Panc1 (cell line): ENCODE data around the gene KANSL1L.

Experiments used
- POLR2AphosphoS5 ChIP-seq: IDR thresholded peaks from 2 replicates; pipeline ENCODE4 v1.6.1; 2012; ENCODE audit warnings: mild to moderate bottlenecking, low read depth, low read length, moderate library complexity
- SIN3A ChIP-seq: IDR thresholded peaks from 2 replicates; pipeline ENCODE4 v1.6.1; 2012; ENCODE audit warnings: low read depth, mild to moderate bottlenecking, low read length, moderate library complexity, borderline replicate concordance; ENCODE audit not compliant: insufficient read depth
- TF ChIP-seq, protein P1 (sequence below): fragments of 450-650 bp; IDR thresholded peaks from 2 replicates; pipeline ENCODE4 v1.5.1; 2017; ENCODE audit warnings: mild to moderate bottlenecking
- TF ChIP-seq, protein P2 (sequence below), 2 experiments: IDR thresholded peaks; 2 replicates each; pipeline ENCODE4 v1.6.1; 2011 to 2012; ENCODE audit warnings: low read depth in 2 of 2, control low read depth in 1 of 2, low read length in 1 of 2, mild to moderate bottlenecking in 1 of 2, moderate library complexity in 1 of 2; ENCODE audit not compliant: insufficient read depth in 1 of 2

GRCh38 chr2:210038078-210038477 lies 133.1 kb downstream of the KANSL1L start:
- TF ChIP-seq SIN3A (no peak), POLR2AphosphoS5 (no peak)
- TF ChIP-seq, protein P1, sequence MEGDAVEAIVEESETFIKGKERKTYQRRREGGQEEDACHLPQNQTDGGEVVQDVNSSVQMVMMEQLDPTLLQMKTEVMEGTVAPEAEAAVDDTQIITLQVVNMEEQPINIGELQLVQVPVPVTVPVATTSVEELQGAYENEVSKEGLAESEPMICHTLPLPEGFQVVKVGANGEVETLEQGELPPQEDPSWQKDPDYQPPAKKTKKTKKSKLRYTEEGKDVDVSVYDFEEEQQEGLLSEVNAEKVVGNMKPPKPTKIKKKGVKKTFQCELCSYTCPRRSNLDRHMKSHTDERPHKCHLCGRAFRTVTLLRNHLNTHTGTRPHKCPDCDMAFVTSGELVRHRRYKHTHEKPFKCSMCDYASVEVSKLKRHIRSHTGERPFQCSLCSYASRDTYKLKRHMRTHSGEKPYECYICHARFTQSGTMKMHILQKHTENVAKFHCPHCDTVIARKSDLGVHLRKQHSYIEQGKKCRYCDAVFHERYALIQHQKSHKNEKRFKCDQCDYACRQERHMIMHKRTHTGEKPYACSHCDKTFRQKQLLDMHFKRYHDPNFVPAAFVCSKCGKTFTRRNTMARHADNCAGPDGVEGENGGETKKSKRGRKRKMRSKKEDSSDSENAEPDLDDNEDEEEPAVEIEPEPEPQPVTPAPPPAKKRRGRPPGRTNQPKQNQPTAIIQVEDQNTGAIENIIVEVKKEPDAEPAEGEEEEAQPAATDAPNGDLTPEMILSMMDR, result no peak
- TF ChIP-seq, protein P2, sequence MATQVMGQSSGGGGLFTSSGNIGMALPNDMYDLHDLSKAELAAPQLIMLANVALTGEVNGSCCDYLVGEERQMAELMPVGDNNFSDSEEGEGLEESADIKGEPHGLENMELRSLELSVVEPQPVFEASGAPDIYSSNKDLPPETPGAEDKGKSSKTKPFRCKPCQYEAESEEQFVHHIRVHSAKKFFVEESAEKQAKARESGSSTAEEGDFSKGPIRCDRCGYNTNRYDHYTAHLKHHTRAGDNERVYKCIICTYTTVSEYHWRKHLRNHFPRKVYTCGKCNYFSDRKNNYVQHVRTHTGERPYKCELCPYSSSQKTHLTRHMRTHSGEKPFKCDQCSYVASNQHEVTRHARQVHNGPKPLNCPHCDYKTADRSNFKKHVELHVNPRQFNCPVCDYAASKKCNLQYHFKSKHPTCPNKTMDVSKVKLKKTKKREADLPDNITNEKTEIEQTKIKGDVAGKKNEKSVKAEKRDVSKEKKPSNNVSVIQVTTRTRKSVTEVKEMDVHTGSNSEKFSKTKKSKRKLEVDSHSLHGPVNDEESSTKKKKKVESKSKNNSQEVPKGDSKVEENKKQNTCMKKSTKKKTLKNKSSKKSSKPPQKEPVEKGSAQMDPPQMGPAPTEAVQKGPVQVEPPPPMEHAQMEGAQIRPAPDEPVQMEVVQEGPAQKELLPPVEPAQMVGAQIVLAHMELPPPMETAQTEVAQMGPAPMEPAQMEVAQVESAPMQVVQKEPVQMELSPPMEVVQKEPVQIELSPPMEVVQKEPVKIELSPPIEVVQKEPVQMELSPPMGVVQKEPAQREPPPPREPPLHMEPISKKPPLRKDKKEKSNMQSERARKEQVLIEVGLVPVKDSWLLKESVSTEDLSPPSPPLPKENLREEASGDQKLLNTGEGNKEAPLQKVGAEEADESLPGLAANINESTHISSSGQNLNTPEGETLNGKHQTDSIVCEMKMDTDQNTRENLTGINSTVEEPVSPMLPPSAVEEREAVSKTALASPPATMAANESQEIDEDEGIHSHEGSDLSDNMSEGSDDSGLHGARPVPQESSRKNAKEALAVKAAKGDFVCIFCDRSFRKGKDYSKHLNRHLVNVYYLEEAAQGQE (IDR thresholded peaks at IDR 0.05; ENCODE audit: insufficient read depth in 1 of 2, low read depth in 2 of 2, low read length in 1 of 2), result no peak
